Gastroesophageal sphincter (tissue), 4 donors: ENCODE results near the gene ATRN. TPM values are rescaled to one million over a fixed set of nuclear protein-coding genes. Genes with fewer than 3 reads are reported as not detected.

ENCODE experiments used
- ATAC-seq: fragments of 150-250 bp; one replicate; pipeline ENCODE4 v1.9.1; 2016; ENCODE audit warnings: mild to moderate bottlenecking, moderate library complexity
- H3K27ac ChIP-seq, 4 donors: fragments of 200-600 bp; sonication (generic) in 3 of 4; 1 replicate in 3 of 4; 2 replicates in 1 of 4; pipeline ENCODE4 v1.5.1; 2016 to 2019
- H3K27me3 ChIP-seq: fragments of 200-600 bp; sonication (generic); one replicate; pipeline ENCODE4 v1.5.1; 2019
- H3K36me3 ChIP-seq, 2 donors: fragments of 200-600 bp; sonication (generic); one replicate each; pipeline ENCODE4 v1.5.1; 2019; ENCODE audit warnings: control low read depth in 1 of 2
- H3K4me1 ChIP-seq, 3 donors: fragments of 200-600 bp; sonication (generic); 1 replicate in 2 of 3; 2 replicates in 1 of 3; pipeline ENCODE4 v1.5.1; 2016 to 2019; ENCODE audit warnings: control low read depth in 2 of 3
- H3K4me3 ChIP-seq, 2 donors: fragments of 200-600 bp; sonication (generic); one replicate each; pipeline ENCODE4 v1.5.1; 2019; ENCODE audit warnings: mild to moderate bottlenecking in 1 of 2, moderate library complexity in 1 of 2
- H3K9me3 ChIP-seq, 3 donors: fragments of 200-600 bp; sonication (generic); one replicate each; pipeline ENCODE4 v1.5.1; 2017 to 2019; ENCODE audit warnings: control low read depth in 2 of 3
- EP300 ChIP-seq: sonication (generic); formaldehyde crosslinking; IDR thresholded peaks from one replicate; pipeline ENCODE4 v1.6.1; 2017; ENCODE audit warnings: antibody characterized with exemption, mild to moderate bottlenecking
- POLR2A ChIP-seq, 2 donors: fragments of 450-650 bp; IDR thresholded peaks; one replicate each; pipeline ENCODE4 v1.6.1; 2017; ENCODE audit warnings: antibody characterized with exemption in 2 of 2, mild to moderate bottlenecking in 2 of 2, moderate library complexity in 1 of 2
- POLR2AphosphoS5 ChIP-seq: sonication (generic); formaldehyde crosslinking; IDR thresholded peaks from one replicate; pipeline ENCODE4 v1.6.1; 2017; ENCODE audit warnings: antibody characterized with exemption
- WGBS, 2 donors: methylation state at CpG; one replicate each; pipeline ENCODE4 v1.1.5; 2018; ENCODE audit warnings: low coverage in 1 of 2; 5-methylcytosine and 5-hydroxymethylcytosine counted together
- total RNA-seq, 4 donors: library from RNA; depleted of rRNA; stranded (reverse); fragments of >200 nt; gene quantifications; one replicate each; pipeline ENCODE4 v1.1.0, GENCODE V29; 2016
- TF ChIP-seq, protein P1 (sequence below), 4 experiments: fragments of 200-600 bp in 2 of 4; fragments of 450-650 bp in 2 of 4; sonication (generic) in 1 of 4; IDR thresholded peaks; one replicate each; pipeline ENCODE4 v1.5.1; 2017 to 2019; ENCODE audit warnings: antibody characterized with exemption in 4 of 4, mild to moderate bottlenecking in 2 of 4, moderate library complexity in 2 of 4

The ATRN gene
- total RNA-seq, 4 donors from 2014 or later: 16.7 to 22.2 (median 19.4) TPM

- TF ChIP-seq POLR2AphosphoS5: no peak
- TF ChIP-seq, protein P1, sequence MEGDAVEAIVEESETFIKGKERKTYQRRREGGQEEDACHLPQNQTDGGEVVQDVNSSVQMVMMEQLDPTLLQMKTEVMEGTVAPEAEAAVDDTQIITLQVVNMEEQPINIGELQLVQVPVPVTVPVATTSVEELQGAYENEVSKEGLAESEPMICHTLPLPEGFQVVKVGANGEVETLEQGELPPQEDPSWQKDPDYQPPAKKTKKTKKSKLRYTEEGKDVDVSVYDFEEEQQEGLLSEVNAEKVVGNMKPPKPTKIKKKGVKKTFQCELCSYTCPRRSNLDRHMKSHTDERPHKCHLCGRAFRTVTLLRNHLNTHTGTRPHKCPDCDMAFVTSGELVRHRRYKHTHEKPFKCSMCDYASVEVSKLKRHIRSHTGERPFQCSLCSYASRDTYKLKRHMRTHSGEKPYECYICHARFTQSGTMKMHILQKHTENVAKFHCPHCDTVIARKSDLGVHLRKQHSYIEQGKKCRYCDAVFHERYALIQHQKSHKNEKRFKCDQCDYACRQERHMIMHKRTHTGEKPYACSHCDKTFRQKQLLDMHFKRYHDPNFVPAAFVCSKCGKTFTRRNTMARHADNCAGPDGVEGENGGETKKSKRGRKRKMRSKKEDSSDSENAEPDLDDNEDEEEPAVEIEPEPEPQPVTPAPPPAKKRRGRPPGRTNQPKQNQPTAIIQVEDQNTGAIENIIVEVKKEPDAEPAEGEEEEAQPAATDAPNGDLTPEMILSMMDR (IDR thresholded peaks at IDR 0.05): no peak
- no peak for TF ChIP-seq POLR2A (IDR thresholded peaks at IDR 0.05)
- TF ChIP-seq EP300: no peak
- Histone ChIP-seq H3K4me3 (no peak overlapping the region), H3K4me1 (peaks cover 0 to 46% (median 20%) of the 10 kb centered on the region in 3 donors), H3K27ac (no peak overlapping the region), H3K9me3 (no peaks in the 10 kb centered on the region), H3K27me3 (peaks cover 25% of the 10 kb centered on the region), H3K36me3 (peaks cover 0 to 63% of the 10 kb centered on the region in 2 donors)
- ATAC-seq: no peak
- WGBS, 2 donors: 94% methylated on average over 3 of the region's 10 CpGs; no CpG with 5 or more reads in 1 of the 2 donors
These were observed 203.6 kb downstream of the ATRN start for GRCh38 chr20:3674447-3674846.

DNA sequence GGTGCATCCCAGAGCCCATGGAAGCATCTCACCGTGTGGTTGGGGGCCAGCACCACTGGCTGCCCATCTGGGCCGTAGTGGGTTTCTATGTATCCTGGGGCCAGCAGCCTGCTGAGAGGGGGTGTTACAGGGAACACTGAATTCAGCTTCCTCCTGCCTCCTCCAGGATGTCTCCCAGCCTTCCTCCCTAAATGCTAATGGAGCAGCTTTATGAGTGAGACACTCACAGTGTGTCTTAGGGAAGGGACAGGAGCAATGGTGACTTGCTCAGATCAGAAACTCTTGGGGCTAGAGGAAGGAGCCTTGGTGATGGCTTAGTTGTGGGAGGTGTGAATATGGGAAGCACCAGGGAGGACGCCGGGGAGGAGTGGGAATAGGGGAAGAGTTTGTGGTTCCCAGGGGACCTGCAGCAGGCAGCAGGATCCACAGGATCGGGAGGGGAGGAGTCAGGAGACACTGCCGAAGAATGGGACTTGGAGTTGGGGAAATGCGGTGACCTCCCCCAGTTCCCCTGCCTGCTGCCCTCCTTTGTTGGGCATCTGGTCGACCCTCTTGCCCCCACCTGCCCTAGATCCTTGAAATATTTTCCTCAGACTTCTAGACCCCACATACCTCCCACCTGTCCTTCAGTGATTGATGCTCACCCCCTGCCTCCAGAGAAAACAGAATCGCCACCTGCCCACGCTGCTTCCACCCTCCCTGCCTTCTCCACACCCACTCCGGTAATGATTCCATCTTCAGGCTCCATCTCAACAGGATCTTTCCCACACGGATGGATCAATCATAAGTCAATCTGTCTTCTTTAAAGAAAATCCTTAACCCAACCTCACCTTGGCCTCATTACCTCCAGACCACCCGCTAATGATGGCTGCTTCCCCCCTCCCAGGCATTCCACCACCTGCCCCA is 204.4 kb downstream of the ATRN start:
- peaks cover 0 to 55% of the 10 kb centered on the region in 2 donors for H3K36me3 ChIP-seq
- no peak for ATAC-seq
- H3K4me1 ChIP-seq: peaks cover 0 to 54% (median 21%) of the 10 kb centered on the region in 3 donors
- no peak for TF ChIP-seq POLR2A (IDR thresholded peaks at IDR 0.05)
- TF ChIP-seq EP300: no peak
- TF ChIP-seq, protein P1 (IDR thresholded peaks at IDR 0.05): no peak
- WGBS, 2 donors: 53 to 66% methylated on average over 4 to 9 of the region's 13 CpGs
- H3K4me3 ChIP-seq: no peak overlapping the region
- H3K27me3 ChIP-seq: peaks cover 25% of the 10 kb centered on the region
- no peak overlapping the region for H3K27ac ChIP-seq
- H3K9me3 ChIP-seq: no peaks in the 10 kb centered on the region

GRCh38 chr20:3677733-3678132 is 206.9 kb downstream of the ATRN start:
- Histone ChIP-seq H3K4me1 (peaks cover 0 to 69% (median 34%) of the 10 kb centered on the region in 3 donors), H3K27ac (peak overlapping the region; percentile 4 to 96 (median 89)), H3K36me3 (peaks cover 0 to 30% of the 10 kb centered on the region in 2 donors), H3K27me3 (peaks cover 21% of the 10 kb centered on the region), H3K4me3 (no peak overlapping the region), H3K9me3 (no peaks in the 10 kb centered on the region)
- peak; percentile 12 for ATAC-seq
- no peak for TF ChIP-seq POLR2AphosphoS5
- TF ChIP-seq, protein P1 (IDR thresholded peaks at IDR 0.05): no peak
- TF ChIP-seq POLR2A (IDR thresholded peaks at IDR 0.05): no peak
- no peak for TF ChIP-seq EP300
- WGBS, 2 donors: 40 to 60% methylated on average over 1 of the region's 8 CpGs

DNA sequence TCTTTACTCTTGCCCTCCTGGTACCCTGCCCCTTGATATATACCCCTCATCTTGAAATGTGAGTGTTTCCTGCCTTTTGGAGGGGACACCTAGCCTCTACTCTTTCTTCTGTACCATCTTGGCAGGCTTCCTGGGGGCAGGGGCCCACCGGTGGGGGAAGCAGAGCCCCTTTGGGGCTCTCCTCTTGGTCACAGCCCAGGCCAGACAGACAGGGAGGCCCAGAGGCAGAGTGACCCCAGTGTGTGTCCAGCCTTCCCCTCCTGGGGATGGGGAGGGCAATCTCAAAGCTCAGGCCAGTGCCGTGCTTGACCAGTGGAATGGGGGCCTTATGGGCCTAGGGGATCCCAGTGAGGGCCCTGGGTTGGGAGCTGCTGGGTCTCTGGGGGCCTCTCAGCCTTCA is 207.4 kb downstream of the ATRN start:
- Histone ChIP-seq H3K27ac (peak overlapping the region; percentile 4 to 96 (median 89)), H3K36me3 (peaks cover 0 to 25% of the 10 kb centered on the region in 2 donors), H3K27me3 (peaks cover 16% of the 10 kb centered on the region), H3K4me1 (peaks cover 0 to 68% (median 34%) of the 10 kb centered on the region in 3 donors), H3K4me3 (no peak overlapping the region), H3K9me3 (no peaks in the 10 kb centered on the region)
- no CpG with 5 or more reads among the region's 2 CpGs for WGBS, 2 donors
- TF ChIP-seq EP300: no peak
- TF ChIP-seq POLR2AphosphoS5: no peak
- no peak for TF ChIP-seq POLR2A (IDR thresholded peaks at IDR 0.05)
- TF ChIP-seq, protein P1 (IDR thresholded peaks at IDR 0.05): no peak
- no peak for ATAC-seq
